ENCODE data around the gene TEDC1.

TEDC1 gene

DNA sequence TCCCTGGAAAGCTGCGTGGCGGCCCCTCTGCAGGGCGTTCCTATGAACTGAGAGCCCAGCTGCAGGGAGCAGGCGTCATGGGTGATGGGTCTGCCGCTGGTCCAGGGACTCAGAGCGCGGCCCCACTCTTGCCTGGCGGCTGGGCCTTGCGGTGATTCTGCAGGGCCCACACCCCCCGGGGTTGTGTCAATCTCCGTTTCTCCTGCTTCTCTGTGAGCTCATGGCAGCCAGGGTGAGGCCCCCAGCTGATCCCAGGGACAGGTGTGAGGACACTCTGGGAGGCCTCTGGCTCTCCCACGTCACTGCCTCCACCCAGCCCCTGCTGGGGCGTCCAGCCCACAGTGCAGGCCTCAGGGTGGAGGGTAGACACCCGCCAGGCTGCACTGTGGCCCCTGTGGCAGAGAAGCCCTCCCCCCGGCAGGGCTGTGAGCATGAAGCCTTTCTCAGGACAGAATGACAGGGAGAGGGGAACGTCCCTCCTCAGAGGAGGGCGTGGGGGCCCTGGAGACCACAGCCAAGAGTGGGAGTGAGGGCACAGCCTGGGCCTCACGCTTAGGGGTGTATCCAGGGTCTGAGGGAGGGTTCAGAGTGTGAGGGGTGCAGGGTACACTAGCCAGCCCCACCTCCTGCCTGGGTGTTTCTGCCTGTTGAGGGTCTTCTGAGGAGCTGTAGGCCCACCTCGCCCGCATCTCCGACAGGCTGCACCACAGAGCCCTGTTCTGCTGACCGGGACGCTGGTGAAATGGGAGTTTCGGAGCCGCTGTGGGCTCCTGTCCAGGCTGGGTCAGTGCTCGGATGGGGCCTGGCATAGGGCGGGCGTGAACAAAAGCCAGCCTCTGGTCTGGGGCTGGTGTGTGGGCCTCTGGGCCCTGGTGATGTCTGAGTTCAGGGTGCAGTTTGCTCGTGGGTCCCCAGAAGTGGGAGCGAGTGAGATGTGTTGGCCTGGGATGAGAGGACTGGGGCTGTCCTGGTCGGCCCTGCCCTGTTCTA, 43.1 kb upstream of the TEDC1 start:
- H3K9ac ChIP-seq (ENCODE audit: insufficient read length), result no peak overlapping the region
- no peaks in the 10 kb centered on the region for H3K9me3 ChIP-seq (ENCODE audit: low read depth, low read length)
- TF ChIP-seq FOXP2 (optimal IDR thresholded peaks at IDR 0.05; ENCODE audit: control extremely low read depth, extremely low read length, insufficient read depth) (no peak), POLR2AphosphoS5 (IDR thresholded peaks at IDR 0.05; ENCODE audit: borderline replicate concordance, low read depth, low read length) (no peak; the same call in 1 of the 2 replicates), EZH2 (IDR thresholded peaks at IDR 0.05) (no peak)
- no peak for DNase-seq (ENCODE audit: low read depth, low spot score)
- H3K36me3 ChIP-seq (ENCODE audit: insufficient read depth, low read length), result peaks cover 26% of the 10 kb centered on the region; the same call in 1 of the 2 replicates
- no peak overlapping the region for H3K4me3 ChIP-seq
- no peak overlapping the region; the same call in 1 of the 2 replicates for H3K27ac ChIP-seq

DNA sequence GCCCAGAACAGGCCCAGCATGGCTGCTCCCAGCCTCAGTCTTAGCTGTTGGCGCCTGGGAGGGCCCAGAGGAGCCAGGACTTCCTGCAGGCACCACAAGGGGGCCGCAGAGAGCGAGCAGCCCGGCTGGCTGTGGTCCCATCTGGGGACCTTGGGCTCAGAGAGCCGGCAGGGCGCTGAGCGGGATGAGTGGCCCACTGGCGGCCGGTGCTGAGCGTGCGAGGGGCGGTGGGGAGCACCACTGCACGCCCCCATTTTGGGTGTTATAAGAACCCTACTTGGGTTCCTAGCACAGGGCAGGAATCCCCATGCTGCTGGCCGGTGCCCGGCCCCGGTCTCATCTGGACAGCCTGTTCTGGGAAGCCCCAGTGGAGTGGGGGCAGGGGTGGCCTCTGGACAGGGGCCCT, 42.3 kb upstream of the TEDC1 start:
- H3K4me3 ChIP-seq, result no peak overlapping the region
- peaks cover 28% of the 10 kb centered on the region; the same call in 1 of the 2 replicates for H3K36me3 ChIP-seq (ENCODE audit: insufficient read depth, low read length)
- TF ChIP-seq POLR2AphosphoS5 (IDR thresholded peaks at IDR 0.05; ENCODE audit: borderline replicate concordance, low read depth, low read length) (no peak; the same call in 1 of the 2 replicates), EZH2 (IDR thresholded peaks at IDR 0.05) (no peak), FOXP2 (optimal IDR thresholded peaks at IDR 0.05; ENCODE audit: control extremely low read depth, extremely low read length, insufficient read depth) (no peak)
- H3K9ac ChIP-seq (ENCODE audit: insufficient read length), result no peak overlapping the region
- H3K27ac ChIP-seq, result no peak overlapping the region
- no peak for DNase-seq (ENCODE audit: low read depth, low spot score)
- H3K9me3 ChIP-seq (ENCODE audit: low read depth, low read length), result no peaks in the 10 kb centered on the region

DNA sequence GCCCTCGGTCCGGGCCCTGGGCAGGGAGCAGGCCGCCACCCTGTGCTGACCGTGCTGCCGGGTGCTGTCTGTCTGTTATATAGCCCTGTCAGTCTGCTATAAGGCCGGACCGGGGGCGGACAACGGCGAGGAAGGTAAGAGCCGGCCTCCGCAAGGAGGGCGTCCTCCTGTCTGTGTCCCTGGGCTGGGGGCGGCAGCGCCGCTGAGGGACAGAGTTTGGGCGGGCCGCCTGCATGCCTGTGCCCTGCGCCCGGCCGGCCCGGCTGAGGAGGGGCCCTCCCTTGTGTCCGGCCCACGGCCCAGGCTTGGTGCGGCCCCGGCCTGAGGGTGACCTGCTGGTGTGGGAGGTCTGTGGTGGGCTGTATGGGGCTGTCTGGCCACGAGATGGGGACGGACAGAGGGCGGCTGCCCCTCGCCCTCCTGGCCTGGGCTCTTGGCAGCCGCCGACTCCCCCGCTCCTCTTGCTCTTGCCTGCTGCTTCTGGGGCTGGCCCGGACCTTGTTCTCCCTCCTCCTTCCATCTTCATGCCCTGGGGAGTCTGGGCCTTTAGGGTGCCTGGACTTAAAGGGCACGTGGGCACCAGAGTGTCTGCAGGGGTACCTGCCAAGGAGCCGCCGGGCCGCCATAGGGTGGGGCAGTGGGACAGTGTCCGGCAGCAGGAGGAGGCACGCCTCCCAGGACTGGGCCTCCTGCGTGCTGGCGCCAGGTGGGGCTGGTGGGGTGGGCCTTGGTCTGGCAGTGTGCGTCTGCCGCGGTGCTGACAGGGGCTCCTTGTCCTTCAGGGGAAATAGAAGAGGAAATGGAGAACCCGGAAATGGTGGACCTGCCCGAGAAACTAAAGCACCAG, 41.5 kb upstream of the TEDC1 start:
- no peak for DNase-seq (ENCODE audit: low read depth, low spot score)
- H3K9ac ChIP-seq (ENCODE audit: insufficient read length), result no peak overlapping the region
- no peaks in the 10 kb centered on the region for H3K9me3 ChIP-seq (ENCODE audit: low read depth, low read length)
- peaks cover 36% of the 10 kb centered on the region; the same call in 1 of the 2 replicates for H3K36me3 ChIP-seq (ENCODE audit: insufficient read depth, low read length)
- no peak overlapping the region for H3K27ac ChIP-seq
- H3K4me3 ChIP-seq, result no peak overlapping the region
- no peak for TF ChIP-seq EZH2 (IDR thresholded peaks at IDR 0.05)
- no peak for TF ChIP-seq POLR2AphosphoS5 (IDR thresholded peaks at IDR 0.05; ENCODE audit: borderline replicate concordance, low read depth, low read length)
- TF ChIP-seq FOXP2 (optimal IDR thresholded peaks at IDR 0.05; ENCODE audit: control extremely low read depth, extremely low read length, insufficient read depth), result no peak

DNA sequence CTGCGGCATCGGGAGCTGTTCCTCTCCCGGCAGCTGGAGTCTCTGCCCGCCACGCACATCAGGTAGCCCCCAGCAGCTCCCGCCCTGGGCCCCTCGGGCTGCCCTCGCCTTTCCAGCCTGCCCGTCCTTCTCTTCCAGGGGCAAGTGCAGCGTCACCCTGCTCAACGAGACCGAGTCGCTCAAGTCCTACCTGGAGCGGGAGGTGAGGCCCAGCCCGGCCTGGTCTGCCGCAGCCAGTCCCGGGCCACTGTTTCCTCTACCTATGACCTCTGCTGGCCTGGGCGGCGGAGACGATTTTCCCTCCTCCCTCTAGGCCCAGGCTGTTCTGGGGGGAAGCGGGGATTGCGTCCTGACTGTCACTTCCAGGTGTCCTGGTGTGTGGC, 40.9 kb upstream of the TEDC1 start:
- H3K36me3 ChIP-seq (ENCODE audit: insufficient read depth, low read length), result peaks cover 39% of the 10 kb centered on the region; the same call in 1 of the 2 replicates
- no peak overlapping the region for H3K9ac ChIP-seq (ENCODE audit: insufficient read length)
- DNase-seq (ENCODE audit: low read depth, low spot score), result no peak
- no peaks in the 10 kb centered on the region for H3K9me3 ChIP-seq (ENCODE audit: low read depth, low read length)
- no peak for TF ChIP-seq EZH2 (IDR thresholded peaks at IDR 0.05)
- TF ChIP-seq FOXP2 (optimal IDR thresholded peaks at IDR 0.05; ENCODE audit: control extremely low read depth, extremely low read length, insufficient read depth), result no peak
- TF ChIP-seq POLR2AphosphoS5 (IDR thresholded peaks at IDR 0.05; ENCODE audit: borderline replicate concordance, low read depth, low read length), result no peak
- H3K4me3 ChIP-seq, result no peak overlapping the region
- H3K27ac ChIP-seq, result no peak overlapping the region

DNA sequence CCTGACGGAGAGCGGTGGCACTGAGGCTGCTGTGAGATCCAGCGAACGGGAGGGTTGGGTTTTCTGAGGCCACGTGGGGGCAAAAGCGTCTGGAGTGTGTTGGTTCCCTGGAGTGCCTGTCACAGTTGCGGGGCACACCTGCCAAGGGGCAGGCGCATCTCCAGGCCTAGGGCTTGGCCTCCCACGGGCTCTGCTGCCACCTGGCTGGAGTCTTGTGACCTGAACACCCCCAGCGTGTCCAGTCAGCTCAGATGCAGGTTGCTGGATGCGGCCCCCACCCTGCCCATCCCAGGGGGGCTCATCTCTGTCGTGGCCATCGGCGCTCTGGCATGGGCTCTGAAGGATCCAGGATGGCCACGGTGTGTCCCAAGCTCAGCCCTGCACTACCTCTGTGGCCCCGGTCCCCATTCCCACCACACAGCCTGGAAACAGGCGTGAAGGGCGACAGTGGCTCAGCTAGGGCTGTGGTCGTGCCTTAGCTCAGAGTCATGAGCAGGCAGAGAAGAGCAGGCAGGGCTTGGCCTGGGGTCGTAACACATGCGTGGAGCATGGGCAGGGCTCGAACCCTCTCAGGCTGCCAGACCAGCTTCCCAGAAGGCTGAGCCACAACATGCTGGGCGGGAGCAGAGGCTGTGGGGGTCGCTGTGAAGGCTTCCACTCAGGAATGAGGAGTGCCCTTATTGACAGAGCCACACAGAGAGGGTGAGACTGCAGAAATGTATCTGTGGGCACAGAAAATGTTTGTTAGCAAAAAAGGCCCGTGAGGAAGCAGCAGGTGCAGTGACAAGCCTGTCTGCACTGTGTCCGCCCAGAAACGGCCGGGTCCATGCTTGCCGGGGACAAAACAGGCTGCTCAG, 40.0 kb upstream of the TEDC1 start:
- H3K36me3 ChIP-seq (ENCODE audit: insufficient read depth, low read length), result peaks cover 46% of the 10 kb centered on the region; the same call in 1 of the 2 replicates
- no peak overlapping the region for H3K9ac ChIP-seq (ENCODE audit: insufficient read length)
- no peak overlapping the region for H3K27ac ChIP-seq
- TF ChIP-seq EZH2 (IDR thresholded peaks at IDR 0.05) (no peak), POLR2AphosphoS5 (IDR thresholded peaks at IDR 0.05; ENCODE audit: borderline replicate concordance, low read depth, low read length) (no peak), FOXP2 (optimal IDR thresholded peaks at IDR 0.05; ENCODE audit: control extremely low read depth, extremely low read length, insufficient read depth) (no peak)
- H3K4me3 ChIP-seq, result no peak overlapping the region
- H3K9me3 ChIP-seq (ENCODE audit: low read depth, low read length), result no peaks in the 10 kb centered on the region
- no peak for DNase-seq (ENCODE audit: low read depth, low spot score)

DNA sequence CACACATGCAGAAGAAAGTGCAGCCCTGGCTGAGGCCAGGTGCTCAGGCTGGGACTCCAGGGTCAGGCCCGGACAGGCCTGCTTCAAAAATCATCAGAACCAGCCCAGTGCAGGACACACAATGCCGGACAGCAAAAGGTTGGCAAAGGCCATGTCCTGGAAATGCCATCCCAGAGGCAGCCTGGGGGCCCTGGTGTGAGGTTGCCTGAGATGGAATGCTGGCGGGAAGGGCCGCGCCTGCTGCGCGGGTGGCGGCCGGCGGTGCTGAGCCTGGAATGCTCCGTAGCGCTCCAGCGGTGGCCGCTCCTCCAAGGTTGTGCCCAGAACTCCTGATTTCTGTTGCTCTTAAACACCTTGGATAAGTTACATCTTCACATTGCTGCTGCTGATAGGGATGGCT, 38.1 kb upstream of the TEDC1 start:
- no peak for TF ChIP-seq EZH2 (IDR thresholded peaks at IDR 0.05)
- no peak for TF ChIP-seq FOXP2 (optimal IDR thresholded peaks at IDR 0.05; ENCODE audit: control extremely low read depth, extremely low read length, insufficient read depth)
- TF ChIP-seq POLR2AphosphoS5 (IDR thresholded peaks at IDR 0.05; ENCODE audit: borderline replicate concordance, low read depth, low read length), result no peak
- no peak for DNase-seq (ENCODE audit: low read depth, low spot score)
- no peaks in the 10 kb centered on the region for H3K9me3 ChIP-seq (ENCODE audit: low read depth, low read length)
- H3K27ac ChIP-seq, result no peak overlapping the region
- peaks cover 59% of the 10 kb centered on the region; the same call in 1 of the 2 replicates for H3K36me3 ChIP-seq (ENCODE audit: insufficient read depth, low read length)
- no peak overlapping the region for H3K9ac ChIP-seq (ENCODE audit: insufficient read length)
- no peak overlapping the region for H3K4me3 ChIP-seq

DNA sequence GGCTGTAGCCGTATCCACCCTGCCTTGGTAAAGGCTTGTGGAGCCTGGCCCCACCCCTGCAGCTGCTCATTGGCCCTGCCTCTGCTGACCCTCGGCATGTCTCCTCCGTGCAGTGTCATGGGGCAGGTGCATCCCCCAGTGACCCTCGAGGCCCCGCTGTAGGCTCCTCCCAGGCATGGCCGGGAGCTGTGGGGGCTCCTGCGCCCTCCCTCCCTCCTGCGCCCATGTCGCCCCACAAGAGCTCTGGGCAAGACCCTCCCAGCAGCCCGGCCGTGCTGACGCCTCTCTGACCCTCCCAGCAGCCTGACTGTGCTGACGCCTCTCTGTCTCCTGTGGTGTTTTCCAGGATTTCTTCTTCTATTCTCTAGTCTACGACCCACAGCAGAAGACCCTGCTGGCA, 37.2 kb upstream of the TEDC1 start:
- TF ChIP-seq EZH2 (IDR thresholded peaks at IDR 0.05) (no peak), POLR2AphosphoS5 (IDR thresholded peaks at IDR 0.05; ENCODE audit: borderline replicate concordance, low read depth, low read length) (no peak), FOXP2 (optimal IDR thresholded peaks at IDR 0.05; ENCODE audit: control extremely low read depth, extremely low read length, insufficient read depth) (no peak)
- H3K4me3 ChIP-seq, result no peak overlapping the region
- no peaks in the 10 kb centered on the region for H3K9me3 ChIP-seq (ENCODE audit: low read depth, low read length)
- H3K36me3 ChIP-seq (ENCODE audit: insufficient read depth, low read length), result peaks cover 59% of the 10 kb centered on the region; the same call in 1 of the 2 replicates
- H3K9ac ChIP-seq (ENCODE audit: insufficient read length), result no peak overlapping the region
- no peak for DNase-seq (ENCODE audit: low read depth, low spot score)
- no peak overlapping the region for H3K27ac ChIP-seq
